GM18508 (cell line): ENCODE results near the gene RNF13.
A peak's percentile ranks its signal among the peaks of the same experiment; 100 is the strongest.

ENCODE experiments used
- ATAC-seq: cut with Tn5 transposase; IDR thresholded peaks from one replicate; pipeline ENCODE4 v1.9.1; 2021; ENCODE audit warnings: moderate number of reproducible peaks; ENCODE audit not compliant: insufficient read depth, unreplicated experiment

RNF13 gene

GRCh38 chr3:149812606-149813366 lies at the start of gene RNF13:
TSS of gene RNF13 (plus strand) at chr3:149813215. CDS start at chr3:149846027, 32,812 bp downstream.
- peak; percentile 77 for ATAC-seq

- no peak for ATAC-seq
These were observed 49.3 kb upstream of the RNF13 start for GRCh38 chr3:149763565-149764195.

- no peak for ATAC-seq
These were observed 48.7 kb upstream of the RNF13 start for GRCh38 chr3:149764302-149764701.

- ATAC-seq, result no peak
These were observed 47.2 kb upstream of the RNF13 start for GRCh38 chr3:149765762-149766334.

GRCh38 chr3:149767720-149768119 lies 45.3 kb upstream of the RNF13 start:
- no peak for ATAC-seq

- no peak for ATAC-seq
These were observed 44.3 kb upstream of the RNF13 start for GRCh38 chr3:149768704-149769103.

GRCh38 chr3:149770246-149770645 lies 42.8 kb upstream of the RNF13 start:
- no peak for ATAC-seq

- no peak for ATAC-seq
These were observed 41.3 kb upstream of the RNF13 start for GRCh38 chr3:149771652-149772271.

GRCh38 chr3:149772861-149773260 lies 40.2 kb upstream of the RNF13 start:
- no peak for ATAC-seq

GRCh38 chr3:149776170-149776569 lies 36.8 kb upstream of the RNF13 start:
- ATAC-seq, result no peak

- ATAC-seq, result no peak
These were observed 35.4 kb upstream of the RNF13 start for GRCh38 chr3:149777414-149778214.

GRCh38 chr3:149781211-149781610 lies 31.8 kb upstream of the RNF13 start:
- no peak for ATAC-seq

GRCh38 chr3:149781741-149782140 lies 31.3 kb upstream of the RNF13 start:
- no peak for ATAC-seq

GRCh38 chr3:149783576-149783975 lies 29.4 kb upstream of the RNF13 start:
- ATAC-seq, result no peak

GRCh38 chr3:149784064-149784704 lies 28.8 kb upstream of the RNF13 start:
- no peak for ATAC-seq

GRCh38 chr3:149790268-149790667 lies 22.7 kb upstream of the RNF13 start:
- no peak for ATAC-seq

GRCh38 chr3:149790698-149791097 lies 22.3 kb upstream of the RNF13 start:
- no peak for ATAC-seq

- no peak for ATAC-seq
These were observed 20.4 kb upstream of the RNF13 start, which contains the start of gene ANKUB1 for GRCh38 chr3:149792452-149793270. TSS of gene ANKUB1 (minus strand) at chr3:149792554. CDS start at chr3:149792366, 188 bp downstream.

- ATAC-seq, result no peak
These were observed 17.0 kb upstream of the RNF13 start for GRCh38 chr3:149796026-149796425.
